Measurements from ENCODE around the gene CD7.
A peak's percentile ranks its signal among the peaks of the same experiment; 100 is the strongest.

CD7 gene

DNA sequence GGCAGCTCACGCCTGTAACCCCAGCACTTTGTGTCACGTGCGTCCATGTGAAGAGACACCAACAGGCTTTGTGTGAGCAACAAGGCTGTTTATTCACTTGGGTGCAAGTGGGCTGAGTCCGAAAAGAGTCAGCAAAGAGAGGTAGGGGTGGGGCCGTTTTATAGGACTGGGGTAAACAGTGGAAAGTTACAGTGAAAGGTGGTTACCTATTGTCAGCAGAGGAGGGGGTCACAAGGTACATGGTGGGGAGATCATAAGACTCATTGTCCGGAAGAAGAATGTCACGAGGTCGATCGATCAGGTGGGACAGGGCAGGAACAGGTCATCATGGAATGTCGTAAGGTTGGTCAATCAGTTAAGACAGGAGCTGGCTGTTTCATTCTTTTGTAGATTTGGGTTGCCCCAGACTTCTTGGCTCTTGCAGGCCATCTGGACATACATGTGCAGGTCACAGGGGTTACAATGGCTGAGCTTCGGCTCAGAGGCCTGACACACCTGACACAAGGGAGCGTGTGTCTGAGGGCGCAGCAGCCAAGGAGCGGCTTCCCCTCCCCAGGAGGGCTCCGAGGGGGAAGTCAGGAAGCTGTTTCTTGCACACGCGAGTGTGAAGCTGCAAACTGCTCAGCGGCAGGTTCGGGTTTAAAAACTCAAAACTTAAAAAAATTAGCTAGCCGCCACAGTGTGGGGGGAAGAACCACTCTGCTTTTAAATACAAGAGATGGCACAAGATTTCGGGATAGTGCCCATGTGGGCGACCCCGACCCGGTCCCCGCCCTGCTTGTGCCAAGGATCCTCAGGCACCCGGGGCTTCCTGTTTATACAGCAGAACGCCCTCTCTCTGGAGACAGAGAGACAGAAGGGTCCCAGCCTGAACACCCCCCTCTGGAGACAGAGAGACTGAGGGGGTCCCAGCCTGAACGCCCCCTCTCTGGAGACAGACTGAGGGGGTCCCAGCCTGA lies 29.2 kb upstream of the CD7 start:
- DNase-seq: peak; percentile 29

DNA sequence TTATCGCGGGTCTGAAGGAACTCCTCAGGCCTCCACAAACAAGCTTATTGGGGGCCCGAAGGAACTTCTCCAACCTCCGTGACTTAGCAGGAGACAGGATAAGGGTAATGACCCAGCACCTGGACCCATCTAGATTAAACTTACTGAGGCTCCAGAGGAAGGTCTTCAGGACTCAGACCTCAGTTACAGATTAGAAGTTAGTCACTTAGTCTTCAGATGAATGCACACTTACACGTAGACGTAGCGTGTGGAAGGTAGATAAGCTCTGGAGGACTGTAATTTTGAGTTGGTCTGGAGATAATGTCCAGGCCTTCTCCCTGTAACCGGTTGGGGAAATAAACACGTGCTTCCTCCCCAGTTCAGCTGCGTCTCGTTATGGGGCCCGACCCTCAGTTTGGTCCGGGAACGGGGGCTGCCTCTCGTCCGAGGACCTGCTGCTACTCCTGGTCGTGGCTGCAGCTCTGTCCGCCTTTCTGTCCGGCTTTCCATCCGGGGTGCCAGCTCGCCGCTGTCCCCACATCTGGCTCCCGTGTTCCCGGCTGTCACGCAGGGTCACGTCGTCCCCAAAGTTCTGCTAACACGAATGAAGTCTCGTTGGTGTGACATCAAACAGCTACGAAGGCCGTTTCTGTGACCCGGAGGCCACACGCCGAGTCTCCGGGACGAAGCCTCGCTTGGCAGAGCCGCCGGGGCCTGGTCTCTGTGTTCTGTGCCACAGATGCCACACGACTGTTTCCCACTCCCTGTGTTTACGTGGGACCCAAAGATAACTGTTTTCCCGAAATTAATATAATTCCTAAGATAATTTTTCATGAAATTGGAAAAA lies 28.0 kb upstream of the CD7 start:
- DNase-seq: no peak

DNA sequence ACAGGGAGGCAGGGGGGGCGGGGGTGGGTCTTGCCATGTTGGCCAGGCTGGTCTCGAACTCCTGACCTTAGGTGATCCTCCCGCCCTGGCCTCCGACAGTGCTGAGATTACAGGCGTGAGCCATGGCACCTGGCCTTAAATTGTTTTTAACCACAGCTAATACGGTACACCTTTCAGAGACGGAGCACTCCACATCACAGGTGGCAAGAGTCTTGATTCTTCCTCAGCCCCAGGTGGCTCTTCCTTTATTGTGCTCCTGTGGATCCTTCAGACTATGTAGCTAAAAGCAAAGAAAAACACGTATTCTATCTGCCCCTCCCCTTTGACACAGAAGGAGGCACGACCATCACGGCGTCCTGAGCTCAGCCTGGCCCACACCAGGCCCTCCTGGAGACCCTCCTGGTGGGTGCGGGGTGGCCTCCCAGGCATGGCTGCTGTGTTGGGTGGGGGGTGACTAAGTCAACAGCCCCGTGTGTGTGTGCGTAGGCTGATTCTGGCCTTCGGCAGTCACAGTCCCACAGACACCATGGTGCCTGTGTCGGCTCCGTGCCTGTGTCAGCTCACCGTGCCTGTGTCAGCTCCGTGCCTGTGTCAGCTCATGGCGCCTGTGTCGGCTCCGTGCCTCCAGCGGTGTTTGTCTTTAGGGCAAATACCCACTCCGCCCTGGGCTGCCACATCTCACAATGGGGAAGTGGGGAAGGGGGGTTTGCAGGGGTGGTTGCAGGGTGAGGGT lies 26.9 kb upstream of the CD7 start:
- no peak for DNase-seq

DNA sequence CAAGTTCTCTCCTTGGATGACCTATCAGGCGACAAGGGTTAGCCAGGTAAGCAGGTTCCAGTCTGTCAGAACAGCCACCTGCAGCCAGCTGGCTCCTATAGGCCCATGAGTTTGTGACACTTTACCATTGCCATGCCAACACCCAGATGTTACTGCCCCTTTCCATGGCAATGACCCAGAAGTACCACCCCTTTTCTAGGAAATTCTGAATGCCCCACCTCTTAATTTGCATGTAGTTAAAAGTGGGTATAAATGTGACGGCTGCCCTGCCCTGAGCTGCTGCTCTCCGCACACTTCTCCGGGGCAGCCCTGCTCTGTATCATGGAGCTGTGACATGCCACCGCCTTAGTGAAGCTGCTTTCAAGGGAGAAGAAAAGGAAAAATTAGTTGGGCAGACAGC lies 26.2 kb upstream of the CD7 start:
- DNase-seq: no peak

DNA sequence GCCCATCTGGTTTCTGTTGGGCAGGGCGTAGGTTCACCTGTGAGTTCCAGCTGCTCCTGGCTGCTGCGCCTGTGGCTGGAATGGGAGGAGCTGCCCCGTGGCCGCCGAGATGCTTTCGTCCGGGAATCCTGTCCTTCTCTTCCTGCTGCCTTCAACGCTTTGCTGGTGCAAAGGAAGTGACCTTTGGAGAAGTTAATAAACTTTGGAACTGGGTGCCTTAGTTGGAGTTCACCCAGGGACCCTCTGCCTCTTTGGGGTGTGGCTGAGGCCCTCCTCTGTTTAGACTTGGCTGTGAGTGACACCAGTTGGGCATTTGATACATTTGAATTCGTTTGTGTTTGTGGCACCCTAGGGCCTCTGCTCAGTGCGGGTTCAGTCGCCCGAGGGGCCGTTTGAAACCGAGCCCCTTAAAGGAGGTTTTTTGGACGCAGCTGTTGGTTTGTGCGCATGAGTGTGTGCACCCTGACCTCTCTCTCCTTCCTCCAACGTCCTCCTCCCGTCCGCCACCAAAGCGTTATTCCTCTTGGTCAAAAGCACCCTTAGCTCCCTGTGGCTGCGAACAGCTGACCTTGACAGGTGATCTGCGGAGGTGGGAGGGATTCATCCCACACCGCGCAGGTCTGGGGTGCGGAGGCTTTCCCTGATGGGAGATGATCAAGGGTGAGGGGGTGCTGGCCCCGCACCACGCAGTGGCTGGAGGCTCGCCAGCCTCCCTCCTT lies 25.1 kb upstream of the CD7 start:
- DNase-seq: no peak

DNA sequence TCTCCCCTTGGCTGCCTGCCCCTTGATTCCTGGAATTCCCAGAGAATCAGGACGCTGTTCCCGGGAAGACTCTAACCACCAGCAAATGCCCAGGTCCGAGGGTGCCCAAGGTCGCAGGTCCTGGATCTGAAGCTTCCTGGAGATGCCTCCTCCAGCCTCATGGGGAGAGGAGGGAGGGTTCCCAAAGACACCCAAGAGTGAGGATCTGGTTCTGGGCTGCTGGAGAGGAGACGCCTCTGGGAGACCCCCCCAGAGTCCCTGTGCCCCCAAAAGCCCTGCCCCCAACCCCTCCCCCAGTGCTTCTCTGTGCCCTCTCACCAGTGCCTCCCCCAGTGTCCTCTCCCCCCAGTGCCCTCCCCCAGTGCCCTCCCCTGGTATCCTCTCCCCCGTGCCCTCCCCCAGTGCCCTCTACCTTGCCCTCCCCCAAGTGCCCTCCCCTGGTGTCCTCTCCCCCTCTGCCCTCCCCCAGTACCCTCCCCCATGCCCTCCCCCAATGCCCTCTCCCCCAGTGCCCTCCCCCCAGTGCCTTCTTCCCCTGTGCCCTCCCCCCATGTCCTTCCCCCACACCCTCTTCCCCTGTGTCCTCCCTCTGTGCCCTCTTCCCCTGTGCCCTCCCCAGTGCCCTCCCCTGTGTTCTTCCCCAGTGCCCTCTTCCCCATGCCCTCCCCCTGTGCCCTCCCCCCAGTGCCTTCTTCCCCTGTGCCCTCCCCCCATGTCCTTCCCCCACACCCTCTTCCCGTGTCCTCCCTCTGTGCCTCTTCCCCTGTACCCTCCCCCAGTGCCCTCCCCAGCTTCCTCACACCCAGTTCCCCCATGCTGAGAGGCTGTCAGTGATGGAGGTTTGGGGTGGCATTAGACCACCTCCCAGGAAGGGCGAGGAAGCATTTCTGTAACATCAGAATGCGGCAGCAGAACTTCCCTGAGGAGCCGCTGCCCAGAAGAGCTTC lies 22.5 kb upstream of the CD7 start:
- no peak for DNase-seq

DNA sequence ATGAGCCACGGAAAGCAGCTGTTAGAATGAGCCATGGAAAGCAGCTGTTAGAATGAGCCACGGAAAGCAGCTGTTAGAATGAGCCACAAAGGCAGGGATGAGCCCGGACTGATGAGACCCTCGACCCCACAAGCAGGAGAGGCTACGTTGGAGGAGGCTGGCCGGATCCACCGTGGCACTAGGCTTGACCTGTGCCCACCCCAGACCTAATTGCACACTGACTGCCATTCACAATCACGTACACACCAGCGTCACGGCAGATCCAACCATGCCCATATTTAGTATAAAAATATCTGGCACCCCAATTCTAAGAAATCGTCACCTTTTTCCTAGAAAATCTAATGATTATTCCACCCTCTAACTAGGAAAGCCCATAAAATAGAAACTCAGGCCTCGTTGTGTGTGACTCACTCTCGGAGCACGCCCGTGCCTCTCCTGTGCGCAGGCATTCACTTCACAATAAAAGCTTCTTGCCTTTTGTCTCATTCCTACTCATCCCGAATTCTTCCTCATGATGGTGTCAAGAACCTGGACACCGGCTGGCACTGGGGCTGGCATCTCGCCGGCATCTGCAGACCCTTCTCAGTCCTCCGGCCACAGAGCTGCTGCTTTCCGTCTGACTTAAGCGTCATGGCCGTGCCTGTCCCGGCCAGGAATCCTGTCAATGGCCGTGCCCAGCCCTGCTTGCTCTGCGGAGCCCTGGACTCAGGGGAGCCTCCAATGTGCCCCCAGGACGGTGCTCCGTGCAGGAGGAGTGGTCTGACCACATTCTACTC lies 21.6 kb upstream of the CD7 start:
- DNase-seq: no peak

DNA sequence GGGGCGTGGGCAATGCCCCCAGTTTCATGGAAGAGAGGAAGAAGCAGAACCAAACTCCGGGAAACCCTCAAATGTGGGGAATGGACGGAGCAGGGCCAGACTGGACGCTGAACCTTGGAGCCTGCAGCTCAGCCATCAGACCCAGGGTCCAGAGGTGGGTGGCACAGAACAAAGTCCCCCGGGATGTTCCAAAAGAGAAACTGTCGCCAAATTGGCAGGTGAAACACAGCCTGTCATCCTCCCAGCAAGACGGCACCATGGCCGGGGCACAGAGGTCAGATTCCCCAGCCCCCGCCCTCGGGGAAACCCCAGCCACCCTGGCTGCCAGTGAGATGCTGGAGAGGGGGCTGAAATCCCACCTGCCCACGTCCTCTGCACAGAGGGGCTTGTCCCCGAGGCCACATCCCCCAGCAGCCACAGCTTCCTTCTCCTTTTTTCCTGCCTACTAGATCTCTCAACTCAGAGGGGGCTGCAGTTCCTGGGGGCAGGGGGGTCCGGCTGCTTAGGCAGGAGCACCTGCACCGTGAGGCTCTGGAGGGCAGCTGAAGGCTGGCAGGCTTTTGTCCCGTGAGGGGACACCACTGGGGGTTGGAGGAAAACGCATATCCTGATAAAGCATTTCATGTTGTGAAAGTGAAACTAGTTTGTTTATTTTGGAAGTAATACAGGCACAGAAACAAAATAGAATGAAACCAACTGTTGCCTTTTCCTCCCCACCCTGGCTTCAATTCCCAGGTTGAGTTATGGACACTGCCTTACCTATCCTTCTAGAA lies 17.4 kb upstream of the CD7 start:
- DNase-seq: peak; percentile 26

DNA sequence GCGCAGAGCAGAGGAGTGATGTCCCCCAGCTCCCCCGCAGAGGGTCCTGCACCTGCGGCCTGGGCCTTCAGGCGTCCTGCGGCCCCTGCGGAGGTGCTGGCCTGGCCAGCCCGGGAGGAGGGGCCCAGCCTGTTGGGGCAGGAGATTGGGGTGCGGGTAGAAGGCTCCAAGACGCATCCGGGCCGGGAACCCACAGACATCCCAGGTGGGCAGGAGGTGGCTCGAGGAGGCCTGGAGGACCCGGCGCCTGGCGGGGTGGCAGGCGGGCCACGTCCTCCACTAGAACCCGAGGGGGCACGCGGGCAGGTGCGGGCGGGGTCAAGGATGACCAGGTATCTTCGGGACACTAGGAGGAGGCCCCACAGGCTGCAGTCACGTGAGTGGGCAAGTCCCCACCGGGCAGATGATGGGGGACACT lies 16.8 kb upstream of the CD7 start:
- DNase-seq: no peak

DNA sequence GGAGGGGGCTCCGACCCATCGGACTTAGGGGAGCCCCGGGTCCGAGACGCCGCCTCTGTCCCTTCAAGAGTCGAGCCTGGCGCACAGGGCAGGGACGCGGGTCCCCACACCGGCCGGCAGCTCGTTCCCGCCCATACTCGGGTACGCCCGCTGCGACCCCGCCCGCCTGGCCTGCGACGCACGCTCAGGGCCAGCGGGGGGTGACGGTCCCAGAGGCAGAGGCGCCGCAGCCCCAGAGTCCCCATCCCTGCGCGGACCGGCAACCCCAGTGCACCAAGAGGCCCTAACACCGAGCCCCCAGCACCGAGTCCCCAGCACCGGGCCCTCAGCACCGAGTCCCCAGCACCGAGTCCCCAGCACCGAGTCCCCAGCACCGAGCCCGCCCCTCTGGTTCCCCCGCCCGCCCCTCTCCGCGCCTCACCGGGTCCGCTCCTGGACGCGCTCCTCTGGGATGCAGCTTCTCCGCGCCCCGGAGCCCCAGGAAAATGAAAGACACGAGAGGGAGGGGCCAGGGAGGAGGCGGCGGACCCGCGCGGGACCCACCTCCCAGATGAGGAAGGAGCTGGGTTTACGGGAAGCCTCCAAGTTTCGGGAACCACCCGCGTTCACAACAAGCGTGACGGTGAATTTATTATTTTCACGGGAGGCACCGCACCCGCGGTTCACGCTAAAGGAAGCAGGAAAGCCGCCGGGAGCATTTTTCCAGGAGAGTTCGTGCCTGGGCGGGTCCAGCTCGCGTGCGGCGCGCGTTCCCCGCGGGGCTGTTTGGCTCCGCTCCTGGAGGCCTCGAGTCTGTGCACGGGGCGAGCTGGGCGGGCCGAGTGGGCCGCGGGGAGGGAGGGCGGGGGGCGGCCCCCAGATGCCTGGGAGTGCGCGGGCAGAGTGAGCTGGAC lies 16.1 kb upstream of the CD7 start, which contains the start of gene SECTM1:
Gene SECTM1 (minus strand): TSS at position 488 of the 893 bp plus-strand sequence. CDS start 6,526 bp downstream, outside the sequence.
- peak; percentile 46 for DNase-seq

DNA sequence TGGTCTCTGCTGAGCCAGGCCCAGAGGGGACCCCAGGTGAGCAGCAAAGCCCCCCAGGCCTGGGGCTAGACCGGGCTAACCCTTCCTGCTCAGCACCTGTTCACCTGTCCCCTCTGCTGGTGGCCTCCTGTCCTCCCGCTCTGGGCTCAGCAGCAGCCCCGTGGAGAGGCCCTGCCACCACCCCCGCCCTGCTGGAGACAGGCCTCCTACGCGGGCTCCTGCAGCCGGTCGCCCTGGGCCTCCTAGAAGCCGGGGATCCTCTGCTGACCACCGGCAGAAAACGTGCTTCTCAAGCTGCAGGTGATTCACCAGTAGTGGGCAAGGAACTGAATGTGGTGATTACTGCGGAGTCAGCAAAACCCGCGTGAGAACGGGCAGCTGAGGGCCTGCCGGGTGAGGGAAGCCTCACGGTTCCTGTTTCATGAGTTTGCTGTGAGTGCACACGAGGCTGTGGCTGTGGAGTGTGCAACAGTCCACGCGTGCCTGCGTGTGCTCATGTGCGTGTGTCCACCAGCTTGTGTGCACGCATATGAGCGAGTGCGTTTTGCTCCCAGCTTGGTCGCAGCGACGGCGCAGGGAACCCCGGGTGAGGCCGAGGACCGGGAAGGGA lies 15.4 kb upstream of the CD7 start:
- DNase-seq: peak; percentile 55

DNA sequence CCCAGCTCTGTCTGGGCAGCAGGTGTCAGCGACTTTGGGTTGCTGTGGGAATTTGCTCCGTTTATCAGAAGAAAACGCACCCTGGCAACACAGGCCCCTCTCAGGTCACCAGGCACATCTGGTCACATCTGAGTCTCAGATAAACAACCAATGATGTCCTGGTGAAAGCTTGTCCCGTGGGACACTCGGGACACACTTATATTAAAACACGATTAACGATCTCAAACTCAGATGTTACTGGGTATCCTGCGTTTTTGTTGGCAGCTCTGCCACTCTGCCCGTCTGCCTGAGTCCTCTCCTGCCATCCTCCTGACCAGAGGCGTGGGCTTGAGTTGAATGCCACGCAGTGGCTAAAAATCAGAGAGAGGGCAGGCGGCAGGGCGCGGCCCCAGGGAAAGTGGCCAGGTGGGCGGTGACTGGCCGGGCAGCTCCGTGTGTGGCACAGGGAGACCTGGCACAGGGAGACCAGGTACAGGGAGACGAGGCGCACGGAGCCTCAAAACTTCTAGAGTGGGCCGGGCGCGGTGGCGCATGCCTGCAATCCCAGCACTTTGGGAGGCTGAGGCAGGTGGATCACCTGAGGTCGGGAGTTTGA lies 14.0 kb upstream of the CD7 start:
- DNase-seq: no peak

DNA sequence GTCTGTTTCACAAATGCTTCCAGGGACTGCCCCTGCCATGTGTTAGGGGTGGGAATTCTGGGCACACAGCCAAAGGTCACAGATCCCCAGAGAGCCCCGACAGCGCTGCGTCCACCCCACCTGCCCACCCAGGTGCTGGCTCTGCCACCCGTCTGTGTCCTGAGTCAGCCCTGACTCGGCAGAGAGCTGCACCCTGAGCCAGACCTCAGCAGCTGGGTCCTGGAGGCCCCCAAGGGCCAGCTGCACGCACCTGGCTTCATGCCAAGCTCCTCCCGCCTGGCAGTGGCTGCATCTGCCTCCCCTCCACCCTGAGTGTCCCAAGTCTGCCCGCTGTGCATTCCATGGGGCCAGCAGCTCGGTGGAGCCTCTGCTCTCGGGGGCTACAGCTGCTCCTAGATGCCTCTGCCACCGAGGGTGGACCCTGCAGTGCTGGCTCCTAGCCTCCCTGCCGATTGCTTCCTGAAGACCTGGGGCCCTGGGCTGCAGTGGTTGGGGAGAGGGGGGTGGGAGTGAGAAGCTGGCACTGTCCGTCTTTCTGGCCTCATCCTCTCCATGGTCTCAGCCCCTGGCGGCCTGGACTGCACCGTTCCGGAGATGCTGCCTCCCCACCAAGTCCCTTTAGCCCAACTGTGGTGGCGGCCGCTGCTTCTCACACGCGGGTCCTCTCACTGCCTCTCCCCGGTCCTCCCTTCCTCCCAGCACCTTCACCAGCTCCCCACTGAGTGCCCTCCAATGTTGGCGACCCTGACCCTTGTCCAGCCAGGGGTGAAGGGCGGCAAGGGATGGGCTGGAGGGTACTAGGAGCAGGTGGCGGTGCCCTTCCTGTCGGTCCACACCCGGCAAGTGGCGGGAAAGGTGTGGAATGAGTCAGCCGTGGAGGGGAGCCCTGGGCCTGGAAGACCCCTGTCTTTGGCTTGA lies 13.2 kb upstream of the CD7 start:
- no peak for DNase-seq

DNA sequence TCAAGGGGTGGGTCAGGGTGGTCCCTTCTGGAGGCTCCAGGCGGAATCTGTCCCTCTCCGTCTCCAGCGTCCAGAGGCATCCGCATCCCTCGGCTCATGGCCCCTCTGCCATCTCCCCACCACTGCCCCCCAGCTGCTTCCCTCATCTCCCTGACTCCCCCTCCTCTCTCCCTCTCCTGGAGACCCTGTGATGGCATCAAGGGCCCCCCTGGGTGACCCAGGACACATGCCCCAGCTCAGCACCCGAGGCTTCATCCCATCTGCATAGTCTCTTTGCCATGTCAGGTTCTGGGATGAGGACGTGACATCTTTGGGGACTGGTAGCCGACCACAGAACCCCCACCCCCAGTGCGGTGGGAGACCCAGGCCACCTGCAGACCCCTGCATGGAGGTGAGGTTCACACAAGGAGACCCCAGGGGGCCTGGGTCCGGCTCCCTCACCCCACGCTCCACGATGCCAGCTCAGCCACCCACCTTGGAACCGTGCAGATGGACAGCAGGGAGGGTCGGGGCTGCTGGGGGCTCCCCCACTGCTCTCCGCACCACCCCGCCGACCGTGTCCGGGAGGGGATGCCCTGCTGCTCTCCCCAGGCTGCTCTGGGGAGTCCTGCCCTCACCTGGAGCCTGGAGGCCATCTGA lies 12.4 kb upstream of the CD7 start:
- DNase-seq: no peak

DNA sequence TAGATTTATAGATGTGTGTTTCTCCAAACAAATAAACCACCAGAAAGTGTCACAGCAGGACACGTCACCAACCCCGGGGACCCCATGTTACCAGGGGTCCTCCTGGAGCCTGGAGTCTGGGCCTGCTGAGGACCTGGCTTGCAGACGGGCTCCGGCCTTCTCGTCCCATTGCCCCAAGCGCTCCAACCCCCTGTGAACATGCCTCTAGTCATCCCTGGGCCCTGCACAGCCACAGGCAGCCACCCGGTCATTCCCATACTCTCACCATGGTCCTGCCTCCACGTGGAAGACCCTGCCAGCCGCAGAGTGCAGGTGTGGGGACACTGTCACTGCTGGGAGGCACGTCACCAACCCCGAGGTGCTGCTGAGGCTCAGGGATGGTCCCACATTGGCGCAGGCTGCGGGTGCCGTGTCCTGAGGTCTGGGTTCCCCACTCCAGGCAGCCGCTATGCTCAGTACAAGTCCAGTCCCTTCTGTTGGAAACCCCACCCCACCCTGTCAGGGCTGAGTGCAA lies 11.6 kb upstream of the CD7 start:
- DNase-seq: no peak

Data from CD4-positive, alpha-beta T cell treated with Interleukin-6 for 4 hours (primary cell).